HG03139 (cell line): Measurements from ENCODE around the gene POLR2B.

Source experiments
- ATAC-seq: cut with Tn5 transposase; IDR thresholded peaks from one replicate; pipeline ENCODE4 v1.9.1; 2021; ENCODE audit not compliant: unreplicated experiment

Gene POLR2B

DNA sequence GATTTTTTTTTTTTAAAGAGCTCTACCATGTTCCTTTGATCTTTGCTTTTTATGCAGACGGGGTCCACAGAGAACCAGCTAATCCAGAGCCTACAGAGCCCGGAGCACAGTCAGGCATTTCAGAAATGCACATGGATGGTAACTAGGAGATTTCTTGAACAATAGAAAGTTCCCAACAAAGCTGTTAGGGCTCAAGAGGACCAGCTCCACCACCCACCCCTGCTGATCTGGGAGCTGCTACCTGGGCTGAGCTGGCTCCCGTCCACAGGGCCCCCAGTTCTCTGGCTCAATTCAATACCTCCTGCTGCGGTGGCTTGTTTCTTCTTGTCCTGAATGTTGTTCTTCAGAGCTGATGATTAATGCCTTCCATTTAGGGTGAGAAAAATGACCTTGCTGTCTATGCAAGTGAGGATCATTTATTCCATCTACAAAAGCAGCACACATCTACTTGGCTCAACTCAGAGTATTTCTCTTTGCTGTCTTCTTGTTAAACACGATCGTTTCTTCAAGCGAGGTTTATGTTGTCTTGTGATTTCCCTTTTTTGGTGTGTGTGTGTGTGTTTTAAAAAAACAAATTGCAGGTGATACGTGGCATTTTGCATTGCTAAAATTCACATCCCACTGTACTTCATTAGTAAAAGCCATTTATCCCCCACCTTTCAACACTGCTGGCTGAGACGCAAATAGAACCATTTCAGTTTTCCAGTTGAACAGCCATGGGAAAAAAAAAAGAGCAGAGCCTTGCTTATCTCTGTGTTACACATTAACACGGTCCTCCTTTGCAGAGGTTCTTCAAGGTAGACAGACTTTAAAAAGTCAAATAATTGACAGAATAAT lies 100.2 kb downstream of the POLR2B start:
- no peak for ATAC-seq
